ENCODE data around the gene PRLH.

DNA sequence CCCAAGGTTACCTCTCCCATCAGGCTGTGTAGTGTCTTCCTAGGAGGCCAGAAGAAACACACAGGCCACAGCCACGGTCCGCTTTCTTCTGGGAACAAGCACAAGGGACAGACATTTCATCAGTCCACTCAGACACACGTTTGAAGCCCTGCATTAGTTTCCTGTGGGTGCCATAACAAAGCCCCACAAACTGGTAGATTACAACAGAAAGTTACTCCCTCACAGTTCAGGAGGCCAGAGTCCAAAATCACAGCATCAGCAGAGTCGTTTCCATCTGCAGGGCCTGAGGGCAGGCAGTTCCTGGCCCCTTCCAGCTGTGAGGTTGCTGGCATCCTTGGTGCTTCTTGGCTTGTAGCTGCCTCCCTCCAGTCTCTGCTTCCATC lies 8.8 kb upstream of the PRLH start:
- TF ChIP-seq SMAD1 (CRISPR knock-in tag; IDR thresholded peaks at IDR 0.05; ENCODE audit: borderline replicate concordance, low read depth) (no peak), MED13 (CRISPR knock-in tag; IDR thresholded peaks at IDR 0.05) (no peak), KAT7 (CRISPR knock-in tag; IDR thresholded peaks at IDR 0.05; ENCODE audit: borderline replicate concordance) (no peak), NCOR1 (IDR thresholded peaks at IDR 0.05; ENCODE audit: borderline replicate concordance, low read length) (no peak), NFYB (CRISPR knock-in tag; IDR thresholded peaks at IDR 0.05) (no peak), KLF16 (CRISPR knock-in tag; IDR thresholded peaks at IDR 0.05) (no peak), MEIS2 (CRISPR knock-in tag; IDR thresholded peaks at IDR 0.05) (no peak), ETV5 (CRISPR knock-in tag; IDR thresholded peaks at IDR 0.05; ENCODE audit: borderline replicate concordance) (no peak), HCFC1 (IDR thresholded peaks at IDR 0.05; ENCODE audit: low read depth, low read length) (no peak), RBAK (CRISPR knock-in tag; IDR thresholded peaks at IDR 0.05) (no peak), ATRX (CRISPR knock-in tag; IDR thresholded peaks at IDR 0.05; ENCODE audit: borderline replicate concordance) (no peak)
- TF ChIP-seq, protein P1, sequence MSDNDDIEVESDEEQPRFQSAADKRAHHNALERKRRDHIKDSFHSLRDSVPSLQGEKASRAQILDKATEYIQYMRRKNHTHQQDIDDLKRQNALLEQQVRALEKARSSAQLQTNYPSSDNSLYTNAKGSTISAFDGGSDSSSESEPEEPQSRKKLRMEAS (IDR thresholded peaks at IDR 0.05), result no peak
- TF ChIP-seq, protein P2, sequence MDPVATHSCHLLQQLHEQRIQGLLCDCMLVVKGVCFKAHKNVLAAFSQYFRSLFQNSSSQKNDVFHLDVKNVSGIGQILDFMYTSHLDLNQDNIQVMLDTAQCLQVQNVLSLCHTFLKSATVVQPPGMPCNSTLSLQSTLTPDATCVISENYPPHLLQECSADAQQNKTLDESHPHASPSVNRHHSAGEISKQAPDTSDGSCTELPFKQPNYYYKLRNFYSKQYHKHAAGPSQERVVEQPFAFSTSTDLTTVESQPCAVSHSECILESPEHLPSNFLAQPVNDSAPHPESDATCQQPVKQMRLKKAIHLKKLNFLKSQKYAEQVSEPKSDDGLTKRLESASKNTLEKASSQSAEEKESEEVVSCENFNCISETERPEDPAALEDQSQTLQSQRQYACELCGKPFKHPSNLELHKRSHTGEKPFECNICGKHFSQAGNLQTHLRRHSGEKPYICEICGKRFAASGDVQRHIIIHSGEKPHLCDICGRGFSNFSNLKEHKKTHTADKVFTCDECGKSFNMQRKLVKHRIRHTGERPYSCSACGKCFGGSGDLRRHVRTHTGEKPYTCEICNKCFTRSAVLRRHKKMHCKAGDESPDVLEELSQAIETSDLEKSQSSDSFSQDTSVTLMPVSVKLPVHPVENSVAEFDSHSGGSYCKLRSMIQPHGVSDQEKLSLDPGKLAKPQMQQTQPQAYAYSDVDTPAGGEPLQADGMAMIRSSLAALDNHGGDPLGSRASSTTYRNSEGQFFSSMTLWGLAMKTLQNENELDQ (CRISPR knock-in tag; IDR thresholded peaks at IDR 0.05; ENCODE audit: borderline replicate concordance), result no peak
- TF ChIP-seq, protein P3, sequence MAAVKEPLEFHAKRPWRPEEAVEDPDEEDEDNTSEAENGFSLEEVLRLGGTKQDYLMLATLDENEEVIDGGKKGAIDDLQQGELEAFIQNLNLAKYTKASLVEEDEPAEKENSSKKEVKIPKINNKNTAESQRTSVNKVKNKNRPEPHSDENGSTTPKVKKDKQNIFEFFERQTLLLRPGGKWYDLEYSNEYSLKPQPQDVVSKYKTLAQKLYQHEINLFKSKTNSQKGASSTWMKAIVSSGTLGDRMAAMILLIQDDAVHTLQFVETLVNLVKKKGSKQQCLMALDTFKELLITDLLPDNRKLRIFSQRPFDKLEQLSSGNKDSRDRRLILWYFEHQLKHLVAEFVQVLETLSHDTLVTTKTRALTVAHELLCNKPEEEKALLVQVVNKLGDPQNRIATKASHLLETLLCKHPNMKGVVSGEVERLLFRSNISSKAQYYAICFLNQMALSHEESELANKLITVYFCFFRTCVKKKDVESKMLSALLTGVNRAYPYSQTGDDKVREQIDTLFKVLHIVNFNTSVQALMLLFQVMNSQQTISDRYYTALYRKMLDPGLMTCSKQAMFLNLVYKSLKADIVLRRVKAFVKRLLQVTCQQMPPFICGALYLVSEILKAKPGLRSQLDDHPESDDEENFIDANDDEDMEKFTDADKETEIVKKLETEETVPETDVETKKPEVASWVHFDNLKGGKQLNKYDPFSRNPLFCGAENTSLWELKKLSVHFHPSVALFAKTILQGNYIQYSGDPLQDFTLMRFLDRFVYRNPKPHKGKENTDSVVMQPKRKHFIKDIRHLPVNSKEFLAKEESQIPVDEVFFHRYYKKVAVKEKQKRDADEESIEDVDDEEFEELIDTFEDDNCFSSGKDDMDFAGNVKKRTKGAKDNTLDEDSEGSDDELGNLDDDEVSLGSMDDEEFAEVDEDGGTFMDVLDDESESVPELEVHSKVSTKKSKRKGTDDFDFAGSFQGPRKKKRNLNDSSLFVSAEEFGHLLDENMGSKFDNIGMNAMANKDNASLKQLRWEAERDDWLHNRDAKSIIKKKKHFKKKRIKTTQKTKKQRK (IDR thresholded peaks at IDR 0.05; ENCODE audit: low read length), result no peak
